ENCODE measurements around the gene BOD1L1.

BOD1L1 gene

DNA sequence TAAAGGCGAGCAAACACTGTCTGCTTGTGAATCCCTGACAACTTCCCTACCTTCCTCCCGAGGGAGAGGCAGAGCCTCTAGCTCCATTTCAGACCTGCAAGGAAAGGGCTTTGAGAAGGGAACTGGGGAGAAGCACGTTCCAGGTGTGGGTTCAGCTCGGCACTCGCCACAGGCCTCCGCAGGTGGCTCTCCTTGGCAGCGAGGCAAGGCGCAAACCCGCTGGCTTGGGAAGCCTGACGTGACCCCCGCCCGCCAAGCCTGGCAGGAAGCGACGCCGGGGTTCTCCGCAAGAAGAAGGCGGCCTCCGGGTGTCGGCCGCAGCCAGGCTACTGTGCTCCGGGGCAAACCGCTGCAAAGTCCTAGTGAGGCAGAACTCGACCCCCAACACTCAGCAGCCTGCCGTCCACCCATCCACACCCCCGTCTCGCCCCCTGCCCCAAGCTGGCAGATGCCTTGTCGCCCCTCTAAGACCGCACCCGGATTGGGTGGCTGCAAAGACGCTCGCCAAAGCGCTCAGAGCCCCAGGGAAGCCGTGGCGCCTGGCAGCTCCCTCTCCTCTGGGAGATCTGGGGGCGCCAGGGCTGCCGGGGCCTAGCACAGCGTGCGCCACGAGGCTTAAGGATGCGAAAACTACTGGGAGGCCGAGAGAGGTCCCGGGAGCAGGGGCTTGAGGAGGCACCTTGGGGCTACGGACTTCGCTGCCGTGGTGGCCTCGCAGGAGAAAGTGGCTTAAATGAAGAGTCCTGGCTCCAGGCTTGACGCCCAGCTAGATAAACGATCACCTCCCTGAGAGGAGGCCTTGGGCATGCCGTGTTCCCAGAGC, 105.0 kb downstream of the BOD1L1 start:
- no peak for DNase-seq

DNA sequence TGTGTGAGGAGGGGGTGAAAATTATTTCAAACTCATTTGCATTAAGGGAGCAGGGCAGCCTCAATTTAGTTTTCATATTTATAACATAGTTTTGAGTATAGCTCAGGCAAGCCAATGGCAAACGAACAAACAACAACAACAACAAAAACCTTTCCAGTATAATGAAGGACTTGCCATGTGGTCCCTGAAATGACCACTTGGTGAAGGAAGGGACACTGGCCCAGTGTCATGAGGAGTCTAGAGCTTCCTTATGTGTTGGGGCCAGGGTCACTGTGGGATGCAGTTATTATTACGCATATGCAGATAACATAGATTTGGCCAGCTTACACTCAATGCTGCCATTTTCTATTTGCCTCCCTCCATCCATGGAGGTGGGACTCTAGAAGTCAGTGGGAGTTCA, 106.5 kb downstream of the BOD1L1 start:
- no peak for DNase-seq

Measured in NK-92 treated with Interleukin-12 subunit alpha and Interleukin-12 subunit beta, amount 100 ng/mL, for 24 hours (cell line).